Adipose tissue (tissue), 3 donors: Measurements from ENCODE around the gene SASH3. TPM values are rescaled to one million over a fixed set of nuclear protein-coding genes. Genes with fewer than 3 reads are reported as not detected.
A peak's percentile ranks its signal among the peaks of the same experiment; 100 is the strongest.

Experiments
- H3K27ac ChIP-seq: one replicate; pipeline ENCODE4 v1.5.1; 2013; ENCODE audit warnings: low read depth, low read length
- WGBS, 3 donors: extraction: QIAGEN DNeasy Blood & Tissue Kit; methylation state at CpG; one replicate each; pipeline ENCODE4 v1.1.7; 2013; 5-methylcytosine and 5-hydroxymethylcytosine counted together
- polyA plus RNA-seq, 3 donors: library from polyadenylated mRNA; stranded (reverse); fragments of 200-250 nt; gene quantifications; one replicate each; pipeline ENCODE4 v1.2.3, GENCODE V29; 2013
- donor health status: healthy with polysubstance abuse.
- donor health status: Bipolar disorder and iron deficiency.
- donor health status: healthy.

Gene SASH3
- polyA plus RNA-seq, 3 donors: 2.8 to 14.9 (median 10.7) TPM

- WGBS, 3 donors: 62 to 73% (median 69%) methylated on average over 8 of the region's 8 CpGs
- H3K27ac ChIP-seq: no peak overlapping the region
Observed at GRCh38 chrX:129831091-129831885, 51.5 kb downstream of the SASH3 start.

GRCh38 chrX:129833153-129833990 is 53.6 kb downstream of the SASH3 start:
- WGBS, 3 donors: 79 to 87% (median 83%) methylated on average over 5 of the region's 5 CpGs
- no peak overlapping the region for H3K27ac ChIP-seq

- WGBS, 3 donors: 59 to 95% (median 75%) methylated on average over 3 of the region's 3 CpGs
- H3K27ac ChIP-seq: no peak overlapping the region
Observed at GRCh38 chrX:129836827-129837226, 57.1 kb downstream of the SASH3 start.

- 38 to 52% (median 45%) methylated on average over 5 of the region's 5 CpGs for WGBS, 3 donors
- no peak overlapping the region for H3K27ac ChIP-seq
Observed at GRCh38 chrX:129840344-129840743, 60.6 kb downstream of the SASH3 start.

GRCh38 chrX:129842510-129843208 is 62.9 kb downstream of the SASH3 start:
- H3K27ac ChIP-seq: peak overlapping the region; percentile 6
- WGBS, 3 donors: 5 to 33% (median 6%) methylated on average over 15 to 17 of the region's 17 CpGs

- WGBS, 3 donors: 0 to 37% (median 0%) methylated on average over 8 to 23 of the region's 23 CpGs
Observed at GRCh38 chrX:129843209-129843458, 63.4 kb downstream of the SASH3 start.

GRCh38 chrX:129843459-129844306 is 63.9 kb downstream of the SASH3 start, which contains the start of gene ZDHHC9:
Gene ZDHHC9, minus strand, starts transcription at chrX:129843886. Its CDS starts 1,941 bp downstream, at chrX:129841945.
- 1 to 40% (median 1%) methylated on average over 47 to 67 of the region's 72 CpGs for WGBS, 3 donors

More at GRCh38 chrX:129843209-129843458, 63.4 kb downstream of the SASH3 start:
- peak overlapping the region; percentile 6 for H3K27ac ChIP-seq

More at GRCh38 chrX:129843459-129844306, 63.9 kb downstream of the SASH3 start, which contains the start of gene ZDHHC9:
- H3K27ac ChIP-seq: peak within 1 kb of the TSS; percentile 6

Other genes with a start within 250 kb of the SASH3 start
- gene OCRL, start 239.7 kb upstream of the SASH3 start, polyA plus RNA-seq: 10 to 100 TPM in 2 of 3 donors, 1 to 10 TPM in 1; 7.3 to 14.1 (median 13.5) TPM
- 1 to 10 TPM in 2 of 3 donors, under 1 TPM in 1; 0.40 to 2.8 (median 2.3) TPM for gene APLN, start 125.0 kb upstream of the SASH3 start, polyA plus RNA-seq
- gene XPNPEP2, start 41.0 kb upstream of the SASH3 start, polyA plus RNA-seq: 1 to 10 TPM in 2 of 3 donors, under 1 TPM in 1; 0.87 to 7.4 (median 6.4) TPM
- gene ZDHHC9, start 63.9 kb downstream of the SASH3 start, polyA plus RNA-seq: 10 to 100 TPM; 10.5 to 32.8 (median 16.3) TPM
- 10 to 100 TPM; 13.3 to 17.4 (median 15.2) TPM for gene UTP14A, start 126.2 kb downstream of the SASH3 start, polyA plus RNA-seq
- gene BCORL1, start 202.7 kb downstream of the SASH3 start, polyA plus RNA-seq: 1 to 10 TPM; 2.4 to 5.2 (median 3.3) TPM